Dendritic cell treated with granulocyte-macrophage colony-stimulating factor and Interleukin-4, amounts not matched to agents 40 ng/mL and 50 ng/mL, for 4 days (primary cell): ENCODE measurements around the gene MUC13.
A peak's percentile ranks its signal among the peaks of the same experiment; 100 is the strongest.

Experiments
- H3K27ac Mint-ChIP-seq: one replicate; pipeline ENCODE4 v1.8.0; 2022; ENCODE audit warnings: mild to moderate bottlenecking, mixed read lengths
- H3K27me3 Mint-ChIP-seq: one replicate; pipeline ENCODE4 v1.8.0; 2022; ENCODE audit warnings: mild to moderate bottlenecking, mixed read lengths
- H3K36me3 Mint-ChIP-seq: one replicate; pipeline ENCODE4 v1.8.0; 2022; ENCODE audit warnings: low read depth, mixed read lengths
- H3K4me1 Mint-ChIP-seq: one replicate; pipeline ENCODE4 v1.8.0; 2022; ENCODE audit warnings: low read depth, mixed read lengths
- H3K4me3 Mint-ChIP-seq: one replicate; pipeline ENCODE4 v1.8.0; 2022; ENCODE audit warnings: mild to moderate bottlenecking, moderate library complexity, mixed read lengths
- H3K9me3 Mint-ChIP-seq: one replicate; pipeline ENCODE4 v1.8.0; 2022; ENCODE audit warnings: mixed read lengths
- intact Hi-C: fragments of 100-400 bp; cut with micrococcal nuclease; formaldehyde crosslinking; loops from one replicate; pipeline ENCODE4 v1.15.0; 2022

MUC13 gene, protein sequence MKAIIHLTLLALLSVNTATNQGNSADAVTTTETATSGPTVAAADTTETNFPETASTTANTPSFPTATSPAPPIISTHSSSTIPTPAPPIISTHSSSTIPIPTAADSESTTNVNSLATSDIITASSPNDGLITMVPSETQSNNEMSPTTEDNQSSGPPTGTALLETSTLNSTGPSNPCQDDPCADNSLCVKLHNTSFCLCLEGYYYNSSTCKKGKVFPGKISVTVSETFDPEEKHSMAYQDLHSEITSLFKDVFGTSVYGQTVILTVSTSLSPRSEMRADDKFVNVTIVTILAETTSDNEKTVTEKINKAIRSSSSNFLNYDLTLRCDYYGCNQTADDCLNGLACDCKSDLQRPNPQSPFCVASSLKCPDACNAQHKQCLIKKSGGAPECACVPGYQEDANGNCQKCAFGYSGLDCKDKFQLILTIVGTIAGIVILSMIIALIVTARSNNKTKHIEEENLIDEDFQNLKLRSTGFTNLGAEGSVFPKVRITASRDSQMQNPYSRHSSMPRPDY

DNA sequence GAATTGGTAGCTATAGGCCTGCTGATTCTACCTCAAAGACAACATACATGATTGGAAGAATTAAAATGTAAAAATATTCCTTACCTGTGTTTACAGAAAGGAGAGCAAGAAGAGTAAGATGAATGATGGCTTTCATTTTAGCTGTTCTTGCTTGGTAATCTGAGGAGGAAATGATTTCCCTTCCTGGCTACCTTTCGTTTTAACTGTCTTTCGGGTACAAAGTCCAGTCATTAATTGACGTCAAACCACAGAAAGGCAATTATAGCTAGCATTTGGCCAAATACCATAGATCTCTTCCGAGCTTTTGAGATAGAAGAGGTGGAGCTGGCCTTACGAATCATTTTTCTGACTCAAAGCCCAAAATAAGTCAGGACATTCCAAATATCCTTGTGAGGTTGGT lies at the start of gene MUC13:
Gene MUC13 (minus strand): TSS at position 175 of the 400 bp plus-strand sequence. CDS start 39 bp downstream, at position 136.
- peaks cover 14% of the 10 kb centered on the region for H3K27me3 Mint-ChIP-seq
- peak within 1 kb of the TSS; percentile 72 for H3K27ac Mint-ChIP-seq
- no peak within 1 kb of the TSS for H3K4me3 Mint-ChIP-seq
- H3K9me3 Mint-ChIP-seq: no peaks in the 10 kb centered on the region
- peaks cover 33% of the 10 kb centered on the region for H3K4me1 Mint-ChIP-seq
- intact Hi-C loops: no loop called here
- H3K36me3 Mint-ChIP-seq: no peaks in the 10 kb centered on the region

DNA sequence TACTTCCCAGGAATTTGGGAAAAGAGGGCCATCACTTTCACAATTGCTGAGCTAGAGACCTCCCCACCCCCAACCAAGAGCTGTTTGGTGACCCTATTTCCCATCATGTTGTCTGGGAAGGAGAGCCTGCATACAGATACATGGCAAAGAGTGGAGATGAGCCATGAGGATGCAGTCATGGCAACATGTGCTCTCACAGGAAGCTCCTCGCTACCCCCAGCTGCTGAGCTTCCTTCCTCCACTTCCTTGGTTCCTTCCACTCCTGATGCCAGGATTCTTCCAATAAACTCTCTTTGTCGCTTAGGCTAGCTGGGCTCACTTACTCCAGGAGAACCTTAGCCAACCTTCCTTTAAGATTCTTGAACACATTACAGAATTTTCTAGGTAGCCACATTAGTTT lies 48.3 kb upstream of the MUC13 start:
- Mint-ChIP-seq H3K9me3 (peaks cover 8% of the 10 kb centered on the region), H3K36me3 (peaks cover 19% of the 10 kb centered on the region), H3K27ac (peak overlapping the region; percentile 87), H3K4me1 (peaks cover 46% of the 10 kb centered on the region), H3K27me3 (no peaks in the 10 kb centered on the region), H3K4me3 (no peak overlapping the region)
- intact Hi-C loops: loop anchor here (10.0 kb wide), 1 partner anchor 218 kb away; no protein-coding TSS in a partner anchor

DNA sequence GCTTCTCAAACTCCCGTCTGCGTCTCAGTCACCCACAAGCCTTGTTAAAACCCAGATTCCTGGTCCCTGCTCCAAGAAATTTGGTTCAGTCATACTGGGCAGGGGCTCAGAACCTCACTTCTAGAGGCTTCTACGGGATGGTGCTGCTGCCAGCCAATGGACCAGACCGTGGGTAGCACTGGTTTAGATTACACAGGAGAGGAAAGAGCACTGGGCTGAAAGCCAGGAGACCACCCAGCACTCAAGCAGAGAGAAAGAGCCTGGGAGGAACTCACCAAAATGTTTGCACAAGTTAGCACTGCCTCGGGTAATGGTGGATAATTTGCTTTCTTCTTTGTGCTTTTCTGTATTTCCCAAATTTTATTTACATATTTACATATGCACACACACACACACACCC lies 46.9 kb upstream of the MUC13 start:
- intact Hi-C loops: loop anchor here (10.0 kb wide), 1 partner anchor 217 kb away; no protein-coding TSS in a partner anchor
- Mint-ChIP-seq H3K36me3 (peaks cover 33% of the 10 kb centered on the region), H3K27ac (peak overlapping the region; percentile 31), H3K9me3 (peaks cover 8% of the 10 kb centered on the region), H3K27me3 (no peaks in the 10 kb centered on the region), H3K4me1 (peaks cover 43% of the 10 kb centered on the region), H3K4me3 (no peak overlapping the region)

DNA sequence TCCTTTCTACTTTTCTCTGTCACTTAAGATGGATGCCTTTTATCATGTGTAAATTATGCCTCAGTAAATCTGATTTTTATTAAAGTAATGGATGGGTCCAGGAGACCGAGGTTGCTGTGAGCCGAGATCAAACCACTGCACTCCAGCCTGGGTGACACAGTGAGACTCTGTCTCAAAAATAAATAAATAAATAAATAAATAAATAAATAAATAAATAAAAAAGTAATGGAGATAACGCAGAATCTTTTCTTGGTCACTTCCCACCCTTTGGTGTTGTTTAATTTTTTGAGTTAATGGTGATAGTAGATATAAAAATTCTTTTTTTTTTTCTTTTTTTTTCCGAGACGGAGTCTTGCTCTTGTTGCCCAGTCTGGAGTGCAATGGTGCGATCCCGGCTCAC lies 44.1 kb upstream of the MUC13 start:
- H3K9me3 Mint-ChIP-seq: peaks cover 5% of the 10 kb centered on the region
- peaks cover 26% of the 10 kb centered on the region for H3K36me3 Mint-ChIP-seq
- H3K27ac Mint-ChIP-seq: no peak overlapping the region
- intact Hi-C loops: no loop called here
- H3K27me3 Mint-ChIP-seq: no peaks in the 10 kb centered on the region
- H3K4me1 Mint-ChIP-seq: peaks cover 25% of the 10 kb centered on the region
- H3K4me3 Mint-ChIP-seq: no peak overlapping the region

DNA sequence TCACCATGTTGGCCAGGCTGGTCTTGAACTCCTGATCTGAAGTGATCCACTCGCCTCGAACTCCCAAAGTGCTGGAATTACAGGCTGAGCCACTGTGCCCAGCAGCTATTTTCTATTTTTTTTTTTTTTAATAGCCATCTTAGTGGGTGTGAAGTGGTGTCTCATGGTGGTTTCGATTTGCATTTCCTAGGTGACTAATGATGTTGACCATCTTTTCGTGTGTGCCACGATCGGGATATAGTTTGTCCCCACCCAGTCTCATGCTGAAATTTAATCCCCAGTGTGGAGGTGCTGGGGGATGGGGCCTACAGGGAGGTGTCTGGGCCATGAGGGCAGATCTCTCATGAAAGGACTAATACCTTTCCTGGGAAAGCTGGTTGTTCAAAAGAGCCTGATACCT lies 41.8 kb upstream of the MUC13 start:
- Mint-ChIP-seq H3K4me1 (peaks cover 10% of the 10 kb centered on the region), H3K27ac (no peak overlapping the region), H3K36me3 (peaks cover 39% of the 10 kb centered on the region), H3K4me3 (no peak overlapping the region), H3K27me3 (no peaks in the 10 kb centered on the region), H3K9me3 (no peaks in the 10 kb centered on the region)
- intact Hi-C loops: no loop called here

DNA sequence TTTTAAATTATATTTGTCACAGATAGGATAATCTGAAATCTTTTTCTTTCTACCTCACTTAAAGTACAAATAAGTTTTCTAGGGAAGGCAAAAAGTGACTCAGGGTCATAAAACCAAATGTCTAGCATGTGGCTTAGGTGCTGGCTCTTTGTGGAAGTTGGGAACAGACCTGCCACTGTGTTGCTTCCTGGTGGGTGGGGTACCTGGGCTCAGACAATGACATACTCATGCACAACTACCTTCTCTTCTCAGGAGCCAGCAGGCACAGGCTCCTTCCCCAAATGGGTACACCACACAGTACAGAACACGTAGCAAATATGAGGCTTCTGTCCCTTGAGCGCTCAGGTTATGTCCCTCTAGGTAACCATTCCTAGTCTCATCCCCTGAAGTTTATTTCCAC lies 40.1 kb upstream of the MUC13 start:
- intact Hi-C loops: no loop called here
- Mint-ChIP-seq H3K27ac (no peak overlapping the region), H3K36me3 (peaks cover 55% of the 10 kb centered on the region), H3K4me1 (peaks cover 16% of the 10 kb centered on the region), H3K4me3 (no peak overlapping the region), H3K9me3 (no peaks in the 10 kb centered on the region), H3K27me3 (no peaks in the 10 kb centered on the region)

DNA sequence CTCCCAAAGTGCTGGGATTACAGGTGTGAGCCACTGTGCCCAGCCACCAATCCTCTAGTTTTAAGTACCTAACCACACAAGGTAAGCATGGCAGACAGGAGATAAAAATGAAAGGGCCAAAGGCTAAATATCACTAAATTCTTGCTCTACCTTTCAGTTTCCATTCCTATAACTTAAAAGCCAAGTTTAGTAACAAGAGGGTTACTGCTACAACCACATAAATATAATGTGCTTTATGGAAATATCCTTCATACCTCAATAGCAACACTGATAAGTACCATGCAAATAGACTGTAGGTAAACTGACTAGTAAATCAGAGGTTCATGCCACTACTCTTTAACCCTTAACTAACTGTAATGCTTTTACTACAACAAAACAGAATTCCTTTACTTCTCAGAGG lies 38.7 kb upstream of the MUC13 start:
- Mint-ChIP-seq H3K36me3 (peaks cover 62% of the 10 kb centered on the region), H3K27me3 (no peaks in the 10 kb centered on the region), H3K9me3 (no peaks in the 10 kb centered on the region), H3K4me1 (peaks cover 30% of the 10 kb centered on the region), H3K4me3 (no peak overlapping the region), H3K27ac (no peak overlapping the region)
- intact Hi-C loops: no loop called here

DNA sequence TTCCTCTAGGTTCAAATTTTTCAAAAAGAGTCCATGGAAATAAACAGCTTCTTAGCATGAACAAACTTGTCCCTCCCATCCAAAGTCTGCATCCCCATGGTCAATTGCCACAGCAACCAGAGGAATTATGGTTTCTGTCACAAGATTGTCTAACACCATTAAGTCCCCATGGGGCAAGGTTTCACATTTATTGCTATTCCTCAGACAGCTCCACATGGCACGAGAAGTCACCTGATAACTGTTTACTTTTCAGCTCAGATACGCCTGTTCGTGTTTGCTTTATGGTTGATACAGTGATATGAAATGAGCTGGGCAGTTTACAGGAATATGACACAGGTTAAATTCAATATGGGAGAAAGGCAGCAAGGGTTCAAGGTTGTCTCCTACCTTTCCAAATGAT lies 37.9 kb upstream of the MUC13 start:
- Mint-ChIP-seq H3K36me3 (peaks cover 54% of the 10 kb centered on the region), H3K9me3 (no peaks in the 10 kb centered on the region)
- intact Hi-C loops: no loop called here

DNA sequence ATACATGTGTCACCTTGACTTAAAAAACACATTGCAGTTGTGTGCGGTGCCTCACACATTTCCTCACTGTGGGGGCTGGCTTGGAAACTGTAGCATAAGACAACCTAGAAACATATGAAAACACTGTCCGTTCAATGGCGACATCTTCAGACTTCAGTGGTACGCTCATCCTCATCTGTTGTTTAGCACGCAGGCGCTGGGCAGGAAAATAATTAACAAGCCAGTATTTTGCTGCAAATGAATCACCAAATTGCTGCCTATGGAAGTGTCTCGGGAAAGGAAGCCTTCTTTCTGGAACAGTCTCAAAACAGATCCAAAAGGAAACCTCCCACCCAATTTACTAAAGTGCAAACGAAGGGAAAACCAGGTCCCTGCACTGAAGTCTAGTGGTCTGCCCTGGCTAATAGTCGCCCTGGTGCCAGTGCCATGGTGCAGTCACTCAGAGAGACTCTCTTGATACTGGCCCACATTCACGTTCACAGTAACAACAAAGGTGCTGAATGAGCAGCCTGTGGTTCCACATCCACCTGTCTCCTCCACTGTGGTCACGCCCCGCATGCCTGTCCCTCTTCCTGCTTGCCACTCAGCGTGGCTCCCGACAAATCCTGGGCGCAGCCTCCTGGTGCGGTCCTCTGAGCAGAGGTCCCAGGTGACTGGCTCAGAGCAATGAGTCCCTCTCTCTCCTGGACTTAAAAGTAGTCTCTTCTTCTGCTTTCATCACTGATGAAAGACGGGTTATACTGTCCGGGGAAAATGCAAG lies 35.6 kb upstream of the MUC13 start:
- Mint-ChIP-seq H3K4me3 (no peak overlapping the region), H3K27me3 (no peaks in the 10 kb centered on the region), H3K36me3 (peaks cover 41% of the 10 kb centered on the region), H3K27ac (peak overlapping the region; percentile 7), H3K4me1 (peaks cover 48% of the 10 kb centered on the region), H3K9me3 (no peaks in the 10 kb centered on the region)
- intact Hi-C loops: loop anchor here (5.0 kb wide), 1 partner anchor 43 kb away; no protein-coding TSS in a partner anchor

More for the DNA sequence above, 37.9 kb upstream of the MUC13 start:
- Mint-ChIP-seq H3K27me3 (no peaks in the 10 kb centered on the region), H3K4me3 (no peak overlapping the region), H3K27ac (no peak overlapping the region), H3K4me1 (peaks cover 38% of the 10 kb centered on the region)

DNA sequence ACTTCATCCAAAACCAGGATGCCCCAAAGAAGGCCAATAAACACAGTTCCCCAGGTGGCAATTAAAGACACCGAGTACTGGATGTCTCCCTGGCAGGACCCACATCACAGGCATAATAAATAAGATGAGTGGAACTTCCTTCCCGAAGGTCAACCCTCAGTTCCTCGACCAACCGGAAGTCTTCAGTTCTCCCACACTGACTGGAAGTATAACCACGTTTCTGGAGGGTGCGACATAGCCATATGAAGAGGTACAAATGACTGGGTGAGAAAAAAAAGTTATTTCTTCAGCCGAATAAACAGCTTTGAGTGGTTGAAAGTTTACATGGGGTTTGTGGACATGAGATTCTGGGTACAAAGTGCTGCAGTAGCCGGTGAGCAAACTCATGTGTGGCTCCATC lies 34.6 kb upstream of the MUC13 start:
- Mint-ChIP-seq H3K4me1 (peaks cover 56% of the 10 kb centered on the region), H3K27ac (peak overlapping the region; percentile 93), H3K36me3 (peaks cover 41% of the 10 kb centered on the region), H3K27me3 (no peaks in the 10 kb centered on the region), H3K4me3 (no peak overlapping the region), H3K9me3 (no peaks in the 10 kb centered on the region)
- intact Hi-C loops: loop anchor here (5.0 kb wide), 1 partner anchor 42 kb away; no protein-coding TSS in a partner anchor

DNA sequence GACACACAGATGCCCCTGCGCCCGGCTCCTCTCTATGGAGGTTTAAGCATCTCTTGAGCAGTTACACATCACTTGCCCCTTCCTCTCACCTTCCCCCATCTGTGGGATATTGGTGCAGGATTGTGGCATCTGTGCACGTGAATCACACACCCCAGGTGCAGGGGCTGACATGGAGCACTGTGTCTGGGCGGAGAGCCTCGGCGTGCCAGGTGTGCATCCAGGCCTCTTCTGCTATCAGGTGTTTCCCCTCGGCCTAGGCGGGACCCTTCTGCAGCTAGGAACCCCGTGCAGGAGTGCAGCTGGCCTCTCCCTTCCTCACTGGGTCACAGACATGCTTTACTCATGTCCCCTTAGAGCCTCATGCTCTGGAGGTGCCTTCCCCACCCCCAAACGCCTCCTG lies 33.4 kb upstream of the MUC13 start:
- Mint-ChIP-seq H3K4me3 (no peak overlapping the region), H3K27me3 (no peaks in the 10 kb centered on the region), H3K27ac (peak overlapping the region; percentile 93), H3K9me3 (no peaks in the 10 kb centered on the region), H3K36me3 (peaks cover 37% of the 10 kb centered on the region), H3K4me1 (peaks cover 66% of the 10 kb centered on the region)
- intact Hi-C loops: loop anchor here (2.0 to 5.0 kb wide), 2 partner anchors 17 to 41 kb away; no protein-coding TSS in a partner anchor

DNA sequence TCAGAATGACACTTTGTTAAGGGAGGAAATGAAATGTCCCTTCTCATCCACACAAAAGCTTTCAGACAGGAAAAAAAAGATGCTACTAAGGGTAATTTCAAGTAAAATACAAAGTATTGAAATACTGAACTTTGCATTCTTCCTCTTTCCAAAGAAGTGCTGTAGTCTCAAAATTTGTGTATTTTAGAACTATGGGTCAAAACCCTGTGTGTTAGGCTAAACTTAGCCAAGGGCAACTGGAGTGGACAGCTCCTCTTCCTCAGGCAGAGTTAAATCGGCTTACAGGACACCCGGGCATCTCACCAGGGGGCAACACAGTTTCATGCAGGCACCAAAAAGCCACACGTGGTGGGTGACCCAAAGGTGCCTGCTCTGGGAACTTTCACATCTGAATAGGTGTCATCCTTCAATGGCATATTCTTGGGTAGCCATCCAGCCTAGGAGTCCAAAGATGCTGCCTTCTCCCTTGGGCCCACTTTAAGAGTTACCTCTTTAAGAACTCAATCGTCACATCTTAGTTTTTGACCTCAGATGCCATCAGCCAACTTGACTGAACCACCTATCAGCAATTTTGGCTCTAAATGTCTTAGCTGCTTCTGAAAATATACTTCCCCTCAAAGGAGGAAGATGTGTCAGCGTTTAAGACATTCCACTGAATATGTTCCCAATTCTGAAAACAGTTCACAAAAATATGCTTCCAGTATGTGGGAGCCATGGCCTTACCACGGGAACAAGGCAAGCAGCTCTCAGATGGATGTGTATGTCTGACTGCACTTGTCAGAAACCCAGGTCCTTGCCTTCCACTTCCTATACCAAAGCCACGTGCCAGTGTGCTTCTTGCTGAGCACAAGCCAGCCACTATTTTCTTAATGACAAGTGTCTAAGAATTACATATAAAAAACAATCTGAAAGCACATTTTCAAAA lies 32.2 kb upstream of the MUC13 start:
- H3K4me1 Mint-ChIP-seq: peaks cover 78% of the 10 kb centered on the region
- intact Hi-C loops: loop anchor here (2.0 to 5.0 kb wide), 2 partner anchors 18 to 39 kb away; no protein-coding TSS in a partner anchor
- no peaks in the 10 kb centered on the region for H3K9me3 Mint-ChIP-seq
- H3K36me3 Mint-ChIP-seq: peaks cover 27% of the 10 kb centered on the region
- peak overlapping the region; percentile 93 for H3K27ac Mint-ChIP-seq
- no peaks in the 10 kb centered on the region for H3K27me3 Mint-ChIP-seq
- H3K4me3 Mint-ChIP-seq: peak overlapping the region; percentile 20

DNA sequence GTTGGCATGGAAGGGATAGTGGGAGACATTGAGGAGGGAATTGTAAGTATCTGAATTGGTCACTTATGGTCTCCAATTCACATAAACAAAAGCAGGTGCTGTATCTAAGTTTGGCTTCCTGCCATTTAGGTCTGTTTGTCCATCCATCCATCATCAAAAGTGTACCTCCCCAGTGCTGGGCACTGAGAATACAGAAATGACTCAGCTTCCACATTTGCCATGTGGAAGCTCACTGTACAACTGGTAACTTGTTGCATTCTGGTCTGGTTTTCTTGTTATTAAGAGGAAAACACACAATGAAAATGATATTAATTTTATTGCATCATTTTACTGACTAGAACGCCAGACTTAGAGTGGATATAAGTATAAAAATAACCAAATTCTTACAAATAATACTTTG lies 30.9 kb upstream of the MUC13 start:
- Mint-ChIP-seq H3K4me1 (peaks cover 76% of the 10 kb centered on the region), H3K36me3 (peaks cover 15% of the 10 kb centered on the region), H3K27me3 (no peaks in the 10 kb centered on the region), H3K4me3 (no peak overlapping the region), H3K27ac (peak overlapping the region; percentile 93), H3K9me3 (no peaks in the 10 kb centered on the region)
- intact Hi-C loops: loop anchor here (5.0 kb wide), 1 partner anchor 38 kb away; no protein-coding TSS in a partner anchor
